IMR-90 (cell line): ENCODE results near the gene SLX9. TPM values are rescaled to one million over a fixed set of nuclear protein-coding genes. Genes with fewer than 3 reads are reported as not detected.
A peak's percentile ranks its signal among the peaks of the same experiment; 100 is the strongest.

Experiments
- ATAC-seq: fragments of 200-7000 bp; cut with Tn5 transposase; 2 replicates; pipeline ENCODE4 v1.9.1; 2020; ENCODE audit warnings: low read depth, mild to moderate bottlenecking, moderate library complexity
- BruUV-seq: library from RNA; stranded (reverse); fragments of 400-500 nt; replicated peaks from 2 replicates; lab custom pipeline; 2021; lab: Mats Ljungman, UMichigan
- CTCF ChIA-PET: fragments of 300-600 bp; formaldehyde crosslinking; extraction: SDS; loops from one replicate; lab custom pipeline; 2021; ENCODE audit warnings: antibody characterized with exemption; lab: Yijun Ruan, JAX
- POLR2A ChIA-PET: fragments of 300-600 bp; sonication (Branson Sonifier 250); formaldehyde crosslinking; loops from one replicate; lab custom pipeline; 2022; ENCODE audit warnings: antibody characterized with exemption; ENCODE audit not compliant: unreplicated experiment; lab: Charles Lee
- DNase-seq: peaks from one replicate; pipeline ENCODE4 v3.0.0; 2013
- H2AFZ ChIP-seq: replicated peaks from 2 replicates; pipeline ENCODE3; 2013; ENCODE audit warnings: low read length, mild to moderate bottlenecking; ENCODE audit not compliant: poor library complexity
- H2AK5ac ChIP-seq: 2 replicates; pipeline ENCODE4 v1.6.1; 2013; ENCODE audit warnings: low read depth, low read length, inconsistent platforms
- H2AK9ac ChIP-seq: replicated peaks from 2 replicates; pipeline ENCODE3; 2013; ENCODE audit warnings: mild to moderate bottlenecking, low read depth, low read length, moderate library complexity; ENCODE audit not compliant: poor library complexity
- H2BK120ac ChIP-seq: 2 replicates; pipeline ENCODE4 v1.6.1; 2013; ENCODE audit warnings: low read depth, low read length, inconsistent platforms
- H2BK15ac ChIP-seq: 3 replicates; pipeline ENCODE4 v1.6.1; 2013; ENCODE audit warnings: low read depth, low read length, inconsistent platforms
- H2BK20ac ChIP-seq: 2 replicates; pipeline ENCODE4 v1.6.1; 2013; ENCODE audit warnings: low read depth, mild to moderate bottlenecking, inconsistent platforms, low read length, moderate library complexity
- H2BK5ac ChIP-seq: 2 replicates; pipeline ENCODE4 v1.6.1; 2013; ENCODE audit warnings: mild to moderate bottlenecking, low read depth, low read length, inconsistent platforms; ENCODE audit not compliant: poor library complexity, severe bottlenecking
- H3K14ac ChIP-seq: replicated peaks from 2 replicates; pipeline ENCODE4 v1.6.1; 2013; ENCODE audit warnings: low read depth, low read length, inconsistent platforms
- H3K18ac ChIP-seq: 2 replicates; pipeline ENCODE4 v1.6.1; 2013; ENCODE audit warnings: low read depth, low read length, control low read depth
- H3K23ac ChIP-seq: 2 replicates; pipeline ENCODE4 v1.6.1; 2013; ENCODE audit warnings: low read depth, low read length, inconsistent platforms
- H3K27ac ChIP-seq: 2 replicates; pipeline ENCODE4 v1.5.1; 2013; ENCODE audit warnings: mild to moderate bottlenecking, control low read depth, low read length; ENCODE audit not compliant: insufficient read depth
- H3K27me3 ChIP-seq: 2 replicates; pipeline ENCODE4 v1.6.1; 2013; ENCODE audit warnings: low read length; ENCODE audit not compliant: control insufficient read depth, insufficient read depth
- H3K36me3 ChIP-seq: 2 replicates; pipeline ENCODE4 v1.6.1; 2013; ENCODE audit warnings: low read length, mixed read lengths; ENCODE audit not compliant: control insufficient read depth, insufficient read depth
- H3K4ac ChIP-seq: 2 replicates; pipeline ENCODE4 v1.6.1; 2013; ENCODE audit warnings: low read depth, low read length, inconsistent platforms
- H3K4me1 ChIP-seq: 2 replicates; pipeline ENCODE4 v1.6.1; 2013; ENCODE audit warnings: low read length, mixed read lengths; ENCODE audit not compliant: control insufficient read depth, insufficient read depth
- H3K4me2 ChIP-seq: 2 replicates; pipeline ENCODE4 v1.6.1; 2013; ENCODE audit warnings: low read depth, mild to moderate bottlenecking, control low read depth, low read length, moderate library complexity
- H3K4me3 ChIP-seq: 2 replicates; pipeline ENCODE4 v1.5.1; 2013; ENCODE audit warnings: low read depth, mild to moderate bottlenecking, control low read depth, low read length, moderate library complexity; ENCODE audit not compliant: insufficient read depth
- H3K56ac ChIP-seq: 2 replicates; pipeline ENCODE4 v1.6.1; 2013; ENCODE audit warnings: low read length, inconsistent platforms; ENCODE audit not compliant: insufficient read depth; ENCODE audit errors: extremely low read depth
- H3K79me1 ChIP-seq, 2 experiments: 2 replicates each; pipeline ENCODE4 v1.6.1; 2013; ENCODE audit warnings: low read length in 2 of 2, inconsistent platforms in 1 of 2, low read depth in 1 of 2
- H3K9ac ChIP-seq: 2 replicates; pipeline ENCODE4 v1.6.1; 2013; ENCODE audit warnings: low read depth, low read length, control low read depth
- H3K9me1 ChIP-seq: 2 replicates; pipeline ENCODE4 v1.6.1; 2013; ENCODE audit warnings: low read length, inconsistent platforms; ENCODE audit not compliant: insufficient read depth
- H3K9me3 ChIP-seq: 2 replicates; pipeline ENCODE4 v1.6.1; 2013; ENCODE audit warnings: low read length; ENCODE audit not compliant: control insufficient read depth, insufficient read depth
- H4K20me1 ChIP-seq: 2 replicates; pipeline ENCODE4 v1.6.1; 2013; ENCODE audit warnings: low read length, inconsistent platforms; ENCODE audit not compliant: insufficient read depth
- H4K5ac ChIP-seq: 2 replicates; pipeline ENCODE4 v1.6.1; 2013; ENCODE audit warnings: mild to moderate bottlenecking, low read depth, low read length, control low read depth
- H4K8ac ChIP-seq, 2 experiments: 2 replicates each; pipeline ENCODE4 v1.6.1; 2013; ENCODE audit warnings: low read depth in 2 of 2, low read length in 2 of 2, control low read depth in 1 of 2, inconsistent platforms in 1 of 2
- H4K91ac ChIP-seq: 2 replicates; pipeline ENCODE4 v1.6.1; 2013; ENCODE audit warnings: low read depth, low read length, inconsistent platforms; ENCODE audit not compliant: insufficient read depth
- BHLHE40 ChIP-seq: fragments of 150-350 bp; IDR thresholded peaks from 2 replicates; pipeline ENCODE4 v1.6.1; 2016; ENCODE audit warnings: mild to moderate bottlenecking, low read depth, low read length
- CEBPB ChIP-seq: IDR thresholded peaks from 2 replicates; pipeline ENCODE4 v1.6.1; 2012; ENCODE audit warnings: low read depth, low read length, improper control_type of control experiment
- CHD1 ChIP-seq: IDR thresholded peaks from 2 replicates; pipeline ENCODE4 v1.6.1; 2012; ENCODE audit warnings: low read depth, low read length, improper control_type of control experiment
- CTCF ChIP-seq: conservative IDR thresholded peaks from 2 replicates; pipeline ENCODE4 v1.5.1; 2012; ENCODE audit warnings: mild to moderate bottlenecking, low read depth, low read length, improper control_type of control experiment
- ELK1 ChIP-seq: fragments of 150-350 bp; IDR thresholded peaks from 2 replicates; pipeline ENCODE4 v1.6.1; 2016; ENCODE audit warnings: low read depth, mild to moderate bottlenecking, low read length, moderate library complexity, borderline replicate concordance
- FOS ChIP-seq: fragments of 150-350 bp; IDR thresholded peaks from 2 replicates; pipeline ENCODE4 v1.6.1; 2016; ENCODE audit warnings: low read depth, low read length
- MAFK ChIP-seq: IDR thresholded peaks from 2 replicates; pipeline ENCODE4 v1.6.1; 2012; ENCODE audit warnings: low read depth, low read length, improper control_type of control experiment
- MAZ ChIP-seq: IDR thresholded peaks from 2 replicates; pipeline ENCODE4 v1.6.1; 2012; ENCODE audit warnings: low read depth, mild to moderate bottlenecking, low read length, improper control_type of control experiment, moderate library complexity, borderline replicate concordance
- MXI1 ChIP-seq: IDR thresholded peaks from 2 replicates; pipeline ENCODE4 v1.6.1; 2012; ENCODE audit warnings: low read depth, mild to moderate bottlenecking, low read length, moderate library complexity, borderline replicate concordance
- NFE2L2 ChIP-seq: fragments of 150-350 bp; IDR thresholded peaks from 2 replicates; pipeline ENCODE4 v1.6.1; 2016; ENCODE audit warnings: low read depth, mild to moderate bottlenecking, low read length
- POLR2A ChIP-seq: IDR thresholded peaks from 2 replicates; pipeline ENCODE4 v1.6.1; 2012; ENCODE audit warnings: mild to moderate bottlenecking, low read depth, low read length
- RAD21 ChIP-seq: IDR thresholded peaks from 2 replicates; pipeline ENCODE4 v1.6.1; 2012; ENCODE audit warnings: low read length, improper control_type of control experiment
- RCOR1 ChIP-seq: IDR thresholded peaks from 2 replicates; pipeline ENCODE4 v1.6.1; 2012; ENCODE audit warnings: mild to moderate bottlenecking, low read length, improper control_type of control experiment; ENCODE audit not compliant: insufficient replicate concordance
- RFX5 ChIP-seq: IDR thresholded peaks from 2 replicates; pipeline ENCODE4 v1.8.0; 2012; ENCODE audit warnings: low read depth, mild to moderate bottlenecking, low read length, moderate library complexity
- SMC3 ChIP-seq: fragments of 150-350 bp; IDR thresholded peaks from 2 replicates; pipeline ENCODE4 v1.6.1; 2016; ENCODE audit warnings: low read depth, mild to moderate bottlenecking, antibody characterized with exemption, low read length, moderate library complexity
- USF2 ChIP-seq: fragments of 150-350 bp; IDR thresholded peaks from 2 replicates; pipeline ENCODE4 v1.6.1; 2017; ENCODE audit warnings: mild to moderate bottlenecking, antibody characterized with exemption, low read length, low read depth
- WGBS, 2 experiments: methylation state at CpG; one replicate each; pipeline versions ENCODE4 v1.1.5 to v1.1.7; 2013; ENCODE audit warnings: missing lambda C conversion rate in 2 of 2; ENCODE audit not compliant: insufficient read length in 1 of 2; ENCODE audit errors: extremely low coverage in 2 of 2; 5-methylcytosine and 5-hydroxymethylcytosine counted together
- dilution Hi-C: fragments of 300-500 bp; cut with HindIII; formaldehyde crosslinking; loops from one replicate; pipeline ENCODE4 v1.14.3; 2018; ENCODE audit warnings: low sequenced_read_pairs; ENCODE audit not compliant: unreplicated experiment
- in situ Hi-C: fragments of 300-500 bp; cut with MboI; formaldehyde crosslinking; loops from 3 replicates; pipeline ENCODE4 v1.14.3; 2019; ENCODE audit warnings: low sequenced_read_pairs, inconsistent platforms, mixed read lengths
- intact Hi-C: fragments of 100-400 bp; cut with micrococcal nuclease; formaldehyde crosslinking; loops from 2 replicates; pipeline ENCODE4 v1.10.0; 2022
- polyA plus RNA-seq, 3 experiments: library from polyadenylated mRNA; depleted of rRNA; stranded (reverse); fragments of >200 nt; gene quantifications; 2 replicates each; pipeline ENCODE4 v1.2.3, GENCODE V29; 2012; ENCODE audit warnings: low replicate concordance in 1 of 3
- total RNA-seq: library from RNA; depleted of rRNA; stranded (reverse); fragments of >200 nt; gene quantifications from 2 replicates; pipeline ENCODE4 v1.2.3, GENCODE V29; 2012

SLX9 gene
- total and polyA plus RNA-seq, 2 of the 4 experiments (the other 2 are of a cell fraction) = 10.4 to 21.7 TPM

GRCh38 chr21:45022736-45023135 lies 82.9 kb downstream of the SLX9 start:
- H3K4ac ChIP-seq = no peak overlapping the region
- no TSS peak for BruUV-seq
- H3K14ac ChIP-seq = no peak overlapping the region
- 0 out of 2 replicates have a peak overlapping the region, but pooled peaks have one; percentile 61 for H2AK5ac ChIP-seq
- H2AK9ac ChIP-seq = no peak overlapping the region
- no peaks in the 10 kb centered on the region for H3K79me1 ChIP-seq
- H2BK5ac ChIP-seq = no peak overlapping the region
- no peak overlapping the region; the same call in 1 of the 2 replicates for H4K91ac ChIP-seq
- H3K23ac ChIP-seq = no peak overlapping the region
- H3K9ac ChIP-seq = no peak overlapping the region
- no peaks in the 10 kb centered on the region for H3K9me1 ChIP-seq
- intact Hi-C loops = no loop called here
- H3K9me3 ChIP-seq = peaks cover 5% of the 10 kb centered on the region
- ATAC-seq (no peak), DNase-seq (no peak)
- no peaks in the 10 kb centered on the region; the same call in 1 of the 2 replicates for H4K20me1 ChIP-seq
- no peak overlapping the region for H4K5ac ChIP-seq
- no peak overlapping the region for H2BK120ac ChIP-seq
- no peak overlapping the region for H3K18ac ChIP-seq
- 95% methylated on average over 4 of the region's 5 CpGs; no CpG with 5 or more reads in 1 of the 2 experiments for WGBS, 2 experiments
- in situ Hi-C loops = no loop called here
- no peak overlapping the region for H2AFZ ChIP-seq
- no peak overlapping the region for H3K56ac ChIP-seq
- TF ChIP-seq RFX5 = no peak
- no peak for TF ChIP-seq POLR2A
- TF ChIP-seq RCOR1 = no peak
- TF ChIP-seq BHLHE40 = no peak
- no peak for TF ChIP-seq ELK1
- no peak for TF ChIP-seq RAD21
- no peak for TF ChIP-seq FOS
- TF ChIP-seq MXI1 = no peak
- no peak for TF ChIP-seq MAZ
- no peak for TF ChIP-seq MAFK
- TF ChIP-seq NFE2L2 = no peak
- TF ChIP-seq CHD1 = no peak
- TF ChIP-seq SMC3 = no peak
- TF ChIP-seq CEBPB = no peak
- no peak for TF ChIP-seq CTCF
- TF ChIP-seq USF2 = no peak
- no peak overlapping the region for H2BK20ac ChIP-seq
- no peak overlapping the region for H3K27ac ChIP-seq
- dilution Hi-C loops = no loop called here
- H2BK15ac ChIP-seq = no peak overlapping the region
- H3K36me3 ChIP-seq = no peaks in the 10 kb centered on the region
- POLR2A ChIA-PET = no interaction called here
- CTCF ChIA-PET = interaction anchor here (0.6 kb wide), 1 partner anchor 955 kb away, joined by 3 read pairs; no protein-coding TSS in a partner anchor
- no peak overlapping the region for H3K4me2 ChIP-seq
- H3K4me1 ChIP-seq = peaks cover 2% of the 10 kb centered on the region
- no peaks in the 10 kb centered on the region for H3K27me3 ChIP-seq
- H4K8ac ChIP-seq = no peak overlapping the region
- no peak overlapping the region for H3K4me3 ChIP-seq
